NCI-H345 treated with DMSO at 0.1 percent for 48 hours (cell line): Measurements from ENCODE around the gene YPEL1.
"Not testable (repeated sequence)": the region's sequence is repeated elsewhere in the genome, so short reads cannot be mapped to it uniquely, and the experiment has no call there.

ENCODE experiments used
- DNase-seq: peaks from one replicate; lab custom pipeline; 2025; ENCODE audit not compliant: unreplicated experiment; lab: John Stamatoyannopoulos, UW

The YPEL1 gene

DNA sequence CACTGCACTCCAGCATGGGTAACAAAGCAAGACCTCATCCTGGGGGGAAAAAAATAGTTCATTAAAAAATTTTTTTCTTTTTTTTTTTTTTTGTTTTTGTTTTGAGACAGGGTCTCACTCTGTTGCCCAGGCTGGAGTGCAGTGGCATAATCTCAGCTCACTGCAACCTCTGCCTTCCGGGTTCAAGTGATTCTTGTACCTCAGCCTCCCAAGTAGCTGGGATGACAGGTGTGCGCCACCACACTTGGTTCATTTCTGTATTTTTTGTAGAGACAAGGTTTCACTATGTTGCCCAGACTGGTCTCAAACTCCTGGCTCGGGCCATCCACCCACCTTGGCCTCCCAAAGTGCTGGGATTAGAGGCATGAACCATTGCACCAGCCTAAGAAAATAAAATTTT is 11.1 kb downstream of the YPEL1 start:
- not testable (repeated sequence) for DNase-seq

DNA sequence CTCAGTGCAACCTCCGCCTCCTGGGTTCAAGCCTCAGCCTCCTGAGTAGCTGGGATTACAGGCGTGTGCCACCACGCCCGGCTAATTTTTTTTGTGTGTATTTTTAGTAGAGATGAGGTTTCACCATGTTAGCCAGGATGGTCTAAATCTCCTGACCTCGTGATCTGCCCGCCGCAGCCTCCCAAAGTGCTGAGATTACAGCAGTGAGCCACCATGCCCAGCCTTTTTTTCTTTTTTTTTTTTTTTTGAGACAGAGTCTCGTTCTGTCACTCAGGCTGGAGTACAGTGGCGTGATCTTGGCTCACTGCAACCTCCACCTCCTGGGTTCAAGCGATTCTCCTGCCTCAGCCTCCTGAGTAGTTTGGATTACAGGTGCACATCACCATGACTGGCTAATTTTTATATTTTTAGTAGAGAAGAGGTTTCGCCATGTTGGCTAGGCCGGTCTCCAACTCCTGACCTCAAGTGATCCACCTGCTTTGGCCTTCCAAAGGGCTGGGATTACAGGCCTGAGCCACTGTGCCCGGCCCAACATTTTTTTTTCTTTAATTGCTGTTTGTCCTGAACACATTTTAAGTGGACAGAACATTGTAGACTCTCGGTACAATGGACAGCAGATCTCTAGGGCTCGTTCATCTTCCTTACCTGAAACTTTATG is 14.3 kb downstream of the YPEL1 start:
- not testable (repeated sequence) for DNase-seq

DNA sequence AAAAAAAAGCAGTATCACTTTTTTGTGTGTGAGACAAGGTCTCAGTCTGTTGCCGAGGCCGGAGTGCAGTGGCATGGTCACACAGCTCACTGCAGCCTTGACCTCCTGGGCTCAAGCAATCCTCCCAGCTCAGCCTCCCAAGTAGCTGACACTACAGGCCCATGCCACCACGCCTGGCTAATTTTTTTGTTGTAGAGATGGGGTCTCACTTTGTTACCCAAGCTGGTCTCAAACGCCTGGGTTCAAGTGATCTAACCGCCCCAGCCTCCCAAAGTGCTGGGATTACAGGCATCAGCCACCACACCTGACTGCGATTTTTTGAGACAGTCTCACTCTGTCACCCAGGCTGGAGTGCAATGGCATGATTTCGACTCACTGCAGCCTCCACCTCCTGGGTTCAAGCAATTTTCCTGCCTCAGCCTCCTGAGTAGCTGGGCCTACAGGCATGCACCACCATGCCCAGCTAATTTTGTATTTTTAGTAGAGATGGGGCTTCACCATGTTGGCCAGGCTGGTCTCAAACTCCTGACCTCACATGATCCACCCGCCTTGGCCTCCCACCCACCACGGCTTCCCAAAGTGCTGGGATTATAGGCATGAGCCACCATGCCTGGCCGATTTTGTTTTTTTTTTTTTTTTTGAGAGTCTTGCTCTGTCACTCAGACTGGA is 15.3 kb downstream of the YPEL1 start:
- not testable (repeated sequence) for DNase-seq

DNA sequence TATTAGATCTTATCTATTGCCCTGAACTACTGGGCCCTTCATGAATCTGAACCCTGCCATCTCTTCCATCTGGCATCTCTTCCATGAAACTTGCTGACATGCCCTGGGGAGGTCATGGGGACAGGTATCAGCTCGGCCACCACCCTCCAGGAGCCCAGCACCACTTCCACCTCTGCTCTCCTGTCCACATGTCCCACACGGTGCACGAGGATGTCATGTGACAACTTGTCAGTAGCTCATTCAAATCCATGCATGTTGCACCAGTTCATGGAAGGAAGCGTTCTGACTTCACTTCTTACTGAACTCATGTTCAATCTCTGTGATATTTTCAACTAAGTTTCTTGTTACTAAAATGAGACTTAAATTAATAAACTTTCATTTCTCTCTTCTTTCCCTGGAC is 16.6 kb downstream of the YPEL1 start:
- no peak for DNase-seq

DNA sequence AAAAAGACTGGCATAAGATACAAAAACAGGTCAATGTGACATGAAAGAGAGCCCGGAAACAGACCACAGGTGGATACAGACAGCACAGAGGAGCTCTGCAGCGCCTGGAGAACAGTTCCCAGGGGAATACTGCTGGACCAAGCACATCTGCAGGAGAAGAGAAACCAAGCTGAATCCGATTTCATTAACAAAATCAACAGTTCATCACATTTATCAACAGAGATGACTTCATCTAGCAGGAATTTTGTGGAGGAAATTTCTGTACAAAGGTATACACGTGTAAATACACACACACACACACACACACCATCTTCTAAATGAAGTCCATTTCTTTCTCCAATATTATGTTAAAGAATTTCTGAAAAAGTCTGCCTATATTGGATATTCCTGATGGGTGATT is 17.1 kb downstream of the YPEL1 start:
- no peak for DNase-seq

DNA sequence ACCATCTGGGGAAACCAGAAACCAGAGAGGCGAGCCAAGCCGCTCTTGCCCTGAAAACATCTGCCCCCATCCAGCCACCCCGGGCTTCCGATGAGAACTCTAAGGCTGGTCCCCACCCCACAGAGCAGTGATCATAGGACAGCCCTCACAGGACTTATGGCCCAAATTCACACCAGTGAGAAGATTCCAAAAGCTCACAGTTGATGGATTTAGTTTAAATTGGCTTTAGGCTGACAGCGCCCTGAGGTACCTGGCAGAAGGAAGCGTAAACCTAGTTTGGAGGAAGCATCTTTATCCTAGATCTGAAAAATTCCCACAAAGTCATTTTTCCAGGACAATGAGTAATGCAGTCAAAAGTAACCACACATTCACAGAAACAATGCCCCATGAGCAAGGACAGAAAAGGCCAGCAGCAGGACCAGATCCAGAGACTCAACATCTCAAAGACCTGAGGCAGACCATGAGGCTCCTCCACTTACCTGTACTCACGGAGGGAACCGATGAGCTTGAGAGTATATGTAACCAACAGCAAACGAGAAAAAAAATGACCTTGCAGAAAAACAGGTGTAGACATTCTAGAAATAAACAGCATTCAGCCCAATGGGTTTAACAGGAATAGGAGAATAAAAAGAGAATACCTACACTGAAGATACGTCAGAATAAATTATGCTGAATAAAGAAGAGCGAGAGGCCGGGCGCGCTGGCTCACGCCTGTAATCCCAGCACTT is 19.0 kb downstream of the YPEL1 start:
- not testable (repeated sequence) for DNase-seq

DNA sequence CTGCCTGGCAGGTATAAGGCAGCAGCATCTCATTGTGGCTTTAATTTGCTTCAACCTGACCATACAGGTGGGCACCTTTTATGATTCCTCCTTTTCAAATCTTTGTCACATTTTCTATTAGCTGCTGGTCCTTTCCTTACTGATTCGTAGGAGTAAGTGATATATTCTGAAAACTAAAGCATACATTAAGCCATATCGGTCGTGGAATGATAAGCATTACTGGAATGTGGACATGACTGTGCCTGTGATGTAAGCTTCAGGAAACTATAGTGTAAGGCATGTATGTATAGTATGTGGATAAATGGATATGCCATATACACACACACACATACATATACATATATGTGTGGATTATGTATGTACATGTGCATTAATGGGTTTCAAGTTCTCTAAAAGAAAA is 20.8 kb downstream of the YPEL1 start:
- no peak for DNase-seq

DNA sequence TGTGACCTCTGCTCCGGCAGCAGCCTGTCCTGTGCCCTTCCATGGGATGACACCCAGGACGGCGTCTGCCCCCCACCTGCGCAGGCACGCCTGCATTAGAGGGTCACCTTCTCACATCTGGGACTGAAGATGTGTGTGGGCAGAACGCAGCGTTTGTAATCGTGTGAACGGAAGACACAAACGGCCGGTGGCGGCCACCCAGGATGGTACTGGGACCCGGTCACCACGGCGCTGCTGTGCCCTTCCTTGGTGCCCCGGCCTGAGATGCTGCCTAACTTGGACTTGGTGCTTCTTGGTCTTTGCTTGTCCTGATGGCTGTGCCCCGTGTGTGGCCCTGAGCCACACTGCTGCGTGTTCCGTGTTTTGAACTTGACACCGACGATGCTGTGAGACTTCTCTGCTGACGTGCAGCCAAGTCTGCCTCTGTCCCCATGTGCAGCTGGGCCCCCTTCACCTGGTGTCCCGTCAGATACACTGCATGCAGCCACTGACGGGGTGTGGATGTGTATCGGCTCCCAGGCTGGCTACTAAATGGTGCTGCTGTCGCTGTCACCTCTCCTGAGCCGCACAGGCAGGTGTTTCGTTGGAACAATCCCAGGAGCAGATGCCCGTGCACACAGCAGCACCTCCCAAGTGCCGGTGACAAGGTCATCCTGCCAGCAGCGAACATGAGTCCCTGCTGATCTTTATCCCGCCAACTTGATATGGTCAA is 21.4 kb downstream of the YPEL1 start:
- no peak for DNase-seq

DNA sequence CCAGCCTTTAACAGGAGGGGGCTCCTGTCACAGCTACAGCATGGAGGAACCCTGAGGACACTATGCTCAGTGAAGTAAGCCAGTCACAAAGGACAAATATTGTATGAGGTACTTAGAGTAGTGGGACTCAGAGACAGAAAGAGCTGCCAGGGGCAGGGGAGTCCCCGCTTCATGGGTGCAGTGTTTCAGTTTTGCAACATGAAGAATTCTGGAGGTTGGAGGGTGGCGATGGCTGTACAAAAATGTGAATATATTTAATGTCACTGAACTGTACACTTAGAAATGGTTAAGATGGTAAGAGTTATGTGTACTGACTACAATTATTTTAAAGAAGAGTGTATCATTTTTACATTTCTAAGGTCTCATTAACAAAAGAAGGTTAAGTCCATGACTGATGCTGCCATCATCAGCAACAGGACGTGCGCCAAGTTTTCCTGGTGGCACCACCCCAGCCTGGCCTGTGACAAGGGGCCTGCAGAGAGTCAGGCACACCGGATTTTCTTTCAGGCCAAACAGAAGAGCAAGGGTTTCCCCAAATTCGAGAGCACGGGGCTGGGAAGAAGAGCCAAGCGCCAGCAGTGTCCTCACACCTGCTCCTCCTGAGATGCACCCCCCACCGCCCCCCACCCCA is 22.1 kb downstream of the YPEL1 start:
- no peak for DNase-seq

DNA sequence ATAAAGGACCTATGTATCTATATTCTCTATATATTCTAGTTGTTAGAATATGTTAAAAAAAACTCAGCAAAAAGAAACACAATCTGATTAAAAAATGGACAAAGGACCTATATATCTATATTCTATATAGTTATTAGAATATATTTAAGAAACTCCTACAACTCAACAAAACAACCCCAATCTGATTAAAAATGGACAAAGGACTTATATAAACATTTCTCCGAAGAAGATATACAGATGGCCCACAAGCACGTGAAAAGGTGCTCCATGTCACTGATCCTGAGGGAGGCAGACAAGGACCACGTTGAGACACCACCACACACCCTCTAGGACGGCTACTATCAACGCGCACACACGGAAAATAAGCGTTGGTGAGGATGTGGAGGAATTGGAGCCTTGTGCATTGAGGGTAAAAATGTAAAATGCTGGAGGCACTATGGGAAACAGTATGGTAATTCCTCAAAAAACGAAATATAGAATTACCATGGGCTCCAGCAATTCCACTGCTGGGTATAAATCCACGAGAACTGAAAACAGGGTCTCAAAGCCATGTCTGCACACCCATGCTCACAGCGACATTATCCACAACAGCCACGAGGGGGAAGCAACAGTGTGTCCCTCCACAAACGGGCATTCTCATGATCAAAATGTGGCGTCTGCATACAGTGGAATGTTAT is 22.7 kb downstream of the YPEL1 start:
- DNase-seq = no peak

DNA sequence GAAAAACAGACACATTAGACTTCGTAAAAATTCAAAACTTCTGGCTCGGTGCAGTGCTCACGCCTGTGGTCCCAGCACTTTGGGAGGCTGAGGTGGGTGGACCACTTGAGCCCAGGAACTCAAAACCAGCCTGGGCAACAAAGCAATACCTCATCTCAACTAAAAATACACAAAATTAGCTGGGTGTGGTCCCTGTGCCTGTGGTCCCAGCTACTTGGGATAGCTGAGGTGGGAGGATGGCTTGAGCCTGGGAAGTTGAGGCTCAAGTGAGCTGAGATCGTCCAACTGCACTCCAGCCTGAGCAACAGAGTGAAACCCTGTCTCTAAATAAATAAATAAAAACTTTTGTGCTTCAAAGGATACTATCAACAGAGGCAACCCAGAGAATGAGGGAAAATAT is 23.7 kb downstream of the YPEL1 start:
- no peak for DNase-seq

DNA sequence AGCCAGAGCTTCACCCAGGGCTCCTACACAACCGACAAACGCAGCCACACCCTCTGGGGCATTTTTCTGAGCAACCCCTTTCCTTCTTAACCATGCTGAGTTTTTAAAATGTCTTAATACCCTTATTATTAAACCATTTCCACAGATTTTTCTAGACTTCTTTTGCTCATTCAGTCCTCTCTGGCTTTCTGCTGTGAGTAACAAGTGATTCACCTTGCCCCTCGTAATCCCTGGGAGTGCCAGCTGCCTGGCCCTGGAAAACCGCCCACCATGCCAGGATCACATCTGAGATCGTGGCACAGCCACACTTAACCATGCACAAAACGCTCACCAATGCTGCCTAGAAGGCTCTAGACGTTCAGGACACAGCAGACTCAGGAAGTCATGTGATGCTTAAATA is 25.4 kb downstream of the YPEL1 start:
- no peak for DNase-seq

DNA sequence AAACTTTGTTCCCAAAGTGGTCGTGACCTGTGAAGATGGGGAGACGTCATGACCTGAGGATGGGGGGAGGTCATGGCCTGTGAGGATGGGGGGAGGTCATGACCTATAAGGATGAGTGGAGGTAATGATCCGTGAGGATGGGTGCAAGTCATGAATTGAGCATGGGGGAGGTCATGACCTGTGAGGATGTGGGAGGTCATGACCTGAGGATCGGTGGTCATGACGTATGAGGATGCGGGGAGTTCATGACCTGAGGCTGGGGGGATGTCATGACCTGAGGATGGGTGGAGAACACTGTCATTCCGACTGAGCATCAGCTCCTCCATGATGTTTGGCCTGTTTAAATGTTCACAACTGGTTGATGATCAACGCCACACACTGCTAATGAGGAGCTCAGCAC is 25.9 kb downstream of the YPEL1 start:
- no peak for DNase-seq

DNA sequence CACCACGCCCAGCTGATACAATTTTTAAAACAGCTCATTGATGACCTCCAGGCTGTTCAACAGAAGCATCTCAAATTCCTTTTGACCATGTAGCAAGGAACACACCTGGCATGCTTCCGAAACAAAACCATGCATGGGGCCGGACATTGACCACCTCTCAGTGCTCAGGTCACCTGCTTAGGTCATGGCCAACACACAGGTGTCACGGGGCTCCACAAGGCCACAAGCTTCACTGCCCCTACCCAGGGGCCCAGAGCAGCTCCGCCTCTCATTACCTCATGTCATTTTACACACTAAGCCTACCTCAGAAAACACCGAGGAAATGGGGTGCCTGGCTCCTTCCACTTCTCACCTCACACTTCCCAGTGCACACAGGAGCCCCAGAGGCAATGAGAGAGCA is 26.6 kb downstream of the YPEL1 start:
- DNase-seq = no peak

DNA sequence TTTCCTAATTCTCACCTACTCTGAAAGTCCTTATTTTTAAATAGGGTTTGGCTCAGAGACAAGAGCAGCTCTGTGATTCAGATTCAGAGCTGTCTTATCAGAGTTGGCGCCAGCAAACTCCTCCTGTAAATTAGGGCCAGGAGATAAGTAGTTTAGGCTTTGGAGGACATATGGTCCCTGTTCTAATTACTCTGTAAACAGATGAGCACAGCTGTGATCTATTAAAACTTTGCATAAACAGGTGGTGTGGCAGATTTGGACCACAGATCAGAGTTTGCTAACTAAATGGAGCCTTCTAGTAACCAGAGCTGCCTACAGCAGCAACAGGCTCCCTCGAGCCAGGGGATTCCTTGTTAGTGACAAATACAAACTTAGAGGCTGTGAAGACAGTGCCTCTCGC is 27.9 kb downstream of the YPEL1 start:
- no peak for DNase-seq

DNA sequence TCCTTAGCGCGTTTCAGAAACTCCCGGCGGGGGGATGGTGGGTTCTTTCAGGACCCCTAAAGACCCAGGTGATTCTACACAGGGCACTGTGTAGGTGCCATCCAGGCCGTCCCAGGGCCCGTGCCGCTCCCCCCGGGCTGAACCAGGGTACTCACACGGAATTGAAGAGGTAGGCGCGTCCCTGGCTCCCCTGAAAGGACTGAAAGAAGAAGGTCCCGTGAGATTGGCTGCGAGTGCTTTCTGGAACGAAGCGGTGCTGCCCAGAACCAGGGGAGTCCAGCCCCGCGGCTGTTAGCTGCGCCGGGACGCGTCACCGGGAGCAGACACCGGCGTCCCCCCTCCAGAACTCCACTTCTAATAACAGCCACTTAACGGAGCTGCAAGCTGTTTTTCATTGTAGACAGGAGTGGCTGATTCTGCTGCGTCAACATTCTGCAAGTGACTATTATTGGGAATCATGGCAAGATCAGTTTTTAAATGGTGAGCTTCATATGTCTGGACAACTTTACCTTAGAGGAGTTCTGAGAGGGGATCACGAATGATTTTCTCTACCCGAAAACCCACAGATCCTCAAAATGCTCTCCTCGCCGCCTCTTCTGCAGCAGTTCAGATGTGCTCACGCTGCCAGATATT is 31.8 kb downstream of the YPEL1 start:
- no peak for DNase-seq

DNA sequence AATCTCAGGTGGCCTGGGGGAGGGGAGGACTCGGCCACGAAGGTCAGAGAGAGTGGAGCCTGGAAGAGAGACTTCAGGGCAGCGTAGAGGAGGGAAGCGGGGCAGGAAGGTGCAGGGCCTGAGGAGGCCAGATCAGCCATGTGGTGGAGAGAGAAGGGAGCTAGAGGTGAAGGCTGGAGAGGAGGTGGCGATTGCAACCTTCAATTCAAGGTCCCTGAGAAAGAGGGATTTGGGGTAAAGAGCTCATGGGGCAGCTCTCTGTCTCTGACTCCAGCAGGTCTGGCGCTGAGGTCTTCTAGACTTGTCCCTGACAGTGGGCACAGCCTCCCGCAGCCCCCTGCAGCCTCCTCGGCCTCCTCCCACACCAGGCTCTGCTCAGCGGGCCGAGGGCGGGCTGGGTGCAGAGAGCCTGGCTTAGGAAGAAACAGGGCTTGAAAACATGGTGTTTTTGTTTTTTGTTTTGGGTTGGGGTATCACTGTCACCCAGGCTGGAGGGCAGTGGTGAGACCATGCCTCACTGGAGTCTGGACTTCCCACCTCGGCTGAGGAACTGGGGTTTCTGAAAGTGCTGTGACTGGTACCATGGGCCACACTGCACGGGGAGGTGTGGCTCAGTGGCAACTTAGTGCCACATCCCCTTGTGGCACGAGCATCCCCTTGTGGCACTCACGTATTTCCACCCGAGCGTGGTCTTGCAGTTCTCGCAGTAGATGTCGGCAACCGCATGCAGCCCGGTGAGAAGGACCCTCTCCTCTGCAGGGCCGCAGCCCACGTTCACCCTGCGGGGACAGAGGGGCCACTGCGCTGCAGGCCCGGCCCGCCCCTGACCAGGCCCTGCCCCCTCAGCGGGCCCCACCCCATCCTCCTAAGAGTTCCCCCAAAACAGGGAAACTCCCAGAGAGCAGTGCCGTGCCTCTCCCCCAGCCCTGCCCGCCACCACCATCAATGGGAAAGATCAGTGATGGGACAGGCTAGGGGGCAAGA is 32.6 kb downstream of the YPEL1 start:
- no peak for DNase-seq

DNA sequence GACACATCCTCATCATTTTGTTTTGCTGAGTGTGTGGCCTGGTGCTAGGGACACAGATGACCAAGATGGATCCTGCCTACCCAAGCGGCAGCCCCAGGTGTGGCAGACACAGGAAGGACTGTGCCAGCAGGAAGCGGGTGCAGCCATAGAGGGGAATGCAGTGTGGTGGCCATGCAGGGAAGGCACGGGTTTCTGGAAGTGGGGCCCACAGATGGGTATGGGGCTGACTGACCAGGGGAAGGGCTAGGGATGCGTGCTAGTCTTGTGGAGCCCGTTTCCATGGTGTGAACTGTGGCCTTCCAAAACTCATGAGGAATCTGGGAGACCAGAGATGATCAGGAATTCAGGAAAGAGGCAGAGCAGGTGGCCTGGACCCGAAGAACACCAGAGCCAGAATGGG is 33.5 kb downstream of the YPEL1 start:
- DNase-seq = no peak

DNA sequence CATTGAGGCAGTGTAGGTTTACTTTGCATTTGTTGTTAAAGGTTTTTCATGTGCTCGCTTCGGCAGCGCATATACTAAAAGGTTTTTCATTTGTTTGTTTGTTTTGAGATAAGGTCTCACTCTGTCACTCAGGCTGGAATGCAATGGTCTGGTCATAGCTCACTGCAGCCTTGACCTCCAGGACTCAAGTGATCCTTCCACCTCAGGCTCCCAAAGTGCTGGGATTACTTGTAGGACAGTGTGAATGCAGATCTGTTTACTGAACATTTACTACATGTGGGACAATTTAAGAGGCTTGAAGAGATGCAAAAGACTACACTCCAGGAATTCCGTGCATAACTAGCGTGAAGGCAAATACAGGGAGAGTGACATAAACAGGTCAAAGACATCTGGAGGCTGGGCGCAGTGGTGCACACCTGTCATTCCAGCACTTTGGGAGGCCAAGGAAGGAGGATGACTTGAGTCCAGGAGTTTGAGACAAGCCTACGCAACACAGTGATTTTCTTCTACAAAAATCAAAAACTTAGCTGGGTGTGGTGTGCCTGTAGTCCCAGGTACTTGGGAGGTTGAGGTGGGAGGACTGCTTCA is 34.1 kb downstream of the YPEL1 start:
- DNase-seq = no peak
